ENCODE data around the gene CCT6A.
"Not testable (repeated sequence)": the region's sequence is repeated elsewhere in the genome, so short reads cannot be mapped to it uniquely, and the experiment has no call there.

CCT6A gene

GRCh38 chr7:56007891-56008290, 43.7 kb upstream of the CCT6A start:
- DNase-seq, result no peak
- Histone ChIP-seq H3K9me3 (ENCODE audit: insufficient read depth, low read length, severe bottlenecking) (no peaks in the 10 kb centered on the region), H3K36me3 (ENCODE audit: insufficient read depth, low read length) (peaks cover 18% of the 10 kb centered on the region), H3K4me1 (ENCODE audit: insufficient read depth, low read length) (no peaks in the 10 kb centered on the region), H3K4me2 (ENCODE audit: insufficient read depth, low read length) (no peak overlapping the region), H3K27ac (ENCODE audit: low read length) (no peak overlapping the region), H3K27me3 (ENCODE audit: insufficient read depth, low read length, poor library complexity) (no peaks in the 10 kb centered on the region), H4K20me1 (ENCODE audit: insufficient read depth, low read length) (no peaks in the 10 kb centered on the region), H3K9ac (ENCODE audit: low read depth, low read length) (no peak overlapping the region), H2AFZ (ENCODE audit: low read depth, low read length) (no peak overlapping the region), H3K4me3 (ENCODE audit: low read depth in 1 of 2, low read length in 2 of 2) (no peak overlapping the region), H3K79me2 (ENCODE audit: insufficient read depth, low read length) (no peaks in the 10 kb centered on the region)
- ATAC-seq (ENCODE audit: insufficient read depth, low read depth), result no peak
- no peak for TF ChIP-seq CTCF (IDR thresholded peaks at IDR 0.05; ENCODE audit: borderline replicate concordance, extremely low read depth, low read length, poor library complexity, severe bottlenecking)
- no peak for TF ChIP-seq EZH2 (IDR thresholded peaks at IDR 0.05; ENCODE audit: borderline replicate concordance, low read depth, low read length, severe bottlenecking)

- no peaks in the 10 kb centered on the region for H3K79me2 ChIP-seq (ENCODE audit: insufficient read depth, low read length)
- no peak overlapping the region for H3K9ac ChIP-seq (ENCODE audit: low read depth, low read length)
- no peaks in the 10 kb centered on the region for H3K27me3 ChIP-seq (ENCODE audit: insufficient read depth, low read length, poor library complexity)
- peaks cover 31% of the 10 kb centered on the region for H3K36me3 ChIP-seq (ENCODE audit: insufficient read depth, low read length)
- no peak overlapping the region for H2AFZ ChIP-seq (ENCODE audit: low read depth, low read length)
- no peak overlapping the region for H3K27ac ChIP-seq (ENCODE audit: low read length)
- TF ChIP-seq CTCF (IDR thresholded peaks at IDR 0.05; ENCODE audit: borderline replicate concordance, extremely low read depth, low read length, poor library complexity, severe bottlenecking) (no peak), EZH2 (IDR thresholded peaks at IDR 0.05; ENCODE audit: borderline replicate concordance, low read depth, low read length, severe bottlenecking) (no peak)
- ATAC-seq (ENCODE audit: insufficient read depth, low read depth) (no peak), DNase-seq (no peak)
- no peaks in the 10 kb centered on the region for H4K20me1 ChIP-seq (ENCODE audit: insufficient read depth, low read length)
- no peaks in the 10 kb centered on the region for H3K9me3 ChIP-seq (ENCODE audit: insufficient read depth, low read length, severe bottlenecking)
- H3K4me1 ChIP-seq (ENCODE audit: insufficient read depth, low read length), result no peaks in the 10 kb centered on the region
- H3K4me3 ChIP-seq (ENCODE audit: low read depth in 1 of 2, low read length in 2 of 2), result no peak overlapping the region
- no peak overlapping the region for H3K4me2 ChIP-seq (ENCODE audit: insufficient read depth, low read length)
Measured at GRCh38 chr7:56009695-56010094, 41.9 kb upstream of the CCT6A start.

GRCh38 chr7:56017015-56017414, 34.5 kb upstream of the CCT6A start:
- not testable (repeated sequence) for H3K4me3 ChIP-seq (ENCODE audit: low read depth in 1 of 2, low read length in 2 of 2); DNase-seq; H3K9me3 ChIP-seq (ENCODE audit: insufficient read depth, low read length, severe bottlenecking); H3K4me2 ChIP-seq (ENCODE audit: insufficient read depth, low read length); H2AFZ ChIP-seq (ENCODE audit: low read depth, low read length); H4K20me1 ChIP-seq (ENCODE audit: insufficient read depth, low read length); H3K9ac ChIP-seq (ENCODE audit: low read depth, low read length); ATAC-seq (ENCODE audit: insufficient read depth, low read depth); H3K4me1 ChIP-seq (ENCODE audit: insufficient read depth, low read length); H3K27ac ChIP-seq (ENCODE audit: low read length); H3K79me2 ChIP-seq (ENCODE audit: insufficient read depth, low read length); H3K27me3 ChIP-seq (ENCODE audit: insufficient read depth, low read length, poor library complexity)
- peaks cover 65% of the 10 kb centered on the region for H3K36me3 ChIP-seq (ENCODE audit: insufficient read depth, low read length)

- no peak for ATAC-seq (ENCODE audit: insufficient read depth, low read depth)
Measured at GRCh38 chr7:56019501-56019900, 32.1 kb upstream of the CCT6A start.

More at GRCh38 chr7:56019501-56019900, 32.1 kb upstream of the CCT6A start:
- no peaks in the 10 kb centered on the region for H3K4me1 ChIP-seq (ENCODE audit: insufficient read depth, low read length)
- no peaks in the 10 kb centered on the region for H3K9me3 ChIP-seq (ENCODE audit: insufficient read depth, low read length, severe bottlenecking)
- no peaks in the 10 kb centered on the region for H4K20me1 ChIP-seq (ENCODE audit: insufficient read depth, low read length)
- no peaks in the 10 kb centered on the region for H3K27me3 ChIP-seq (ENCODE audit: insufficient read depth, low read length, poor library complexity)
- H2AFZ ChIP-seq (ENCODE audit: low read depth, low read length), result no peak overlapping the region
- H3K79me2 ChIP-seq (ENCODE audit: insufficient read depth, low read length), result no peaks in the 10 kb centered on the region
- H3K4me3 ChIP-seq (ENCODE audit: low read depth in 1 of 2, low read length in 2 of 2), result no peak overlapping the region
- no peak overlapping the region for H3K4me2 ChIP-seq (ENCODE audit: insufficient read depth, low read length)
- no peak overlapping the region for H3K9ac ChIP-seq (ENCODE audit: low read depth, low read length)
- H3K27ac ChIP-seq (ENCODE audit: low read length), result no peak overlapping the region
- DNase-seq, result no peak
- H3K36me3 ChIP-seq (ENCODE audit: insufficient read depth, low read length), result peaks cover 52% of the 10 kb centered on the region
- TF ChIP-seq EZH2 (IDR thresholded peaks at IDR 0.05; ENCODE audit: borderline replicate concordance, low read depth, low read length, severe bottlenecking), result no peak
- TF ChIP-seq CTCF (IDR thresholded peaks at IDR 0.05; ENCODE audit: borderline replicate concordance, extremely low read depth, low read length, poor library complexity, severe bottlenecking), result no peak

Data from DND-41 (cell line).